Frontal cortex (tissue), 4 donors: ENCODE measurements around the gene CTU2. TPM values are rescaled to one million over a fixed set of nuclear protein-coding genes. Genes with fewer than 3 reads are reported as not detected.

Experiments
- DNase-seq, 2 donors: peaks; one replicate each; pipeline ENCODE4 v3.0.0; 2012; ENCODE audit warnings: low spot score in 2 of 2
- FAIRE-seq: peaks from 2 replicates; lab custom pipeline; 2012; peaks lifted over from hg19 to GRCh38; lab: Jason Lieb, UNC
- total RNA-seq: library from RNA; depleted of rRNA; stranded (reverse); fragments of >200 nt; gene quantifications from one replicate; pipeline ENCODE4 v1.2.3, GENCODE V29; 2014
- donor health status: control.
- donor health status: control.
- donor health status: control.

The CTU2 gene
- total RNA-seq, 1 donor from 2014 or later, result 15.1 TPM

- DNase-seq, result no peak
- FAIRE-seq, result no peak
Measured at GRCh38 chr16:88694221-88695087, 11.8 kb upstream of the CTU2 start.

DNA sequence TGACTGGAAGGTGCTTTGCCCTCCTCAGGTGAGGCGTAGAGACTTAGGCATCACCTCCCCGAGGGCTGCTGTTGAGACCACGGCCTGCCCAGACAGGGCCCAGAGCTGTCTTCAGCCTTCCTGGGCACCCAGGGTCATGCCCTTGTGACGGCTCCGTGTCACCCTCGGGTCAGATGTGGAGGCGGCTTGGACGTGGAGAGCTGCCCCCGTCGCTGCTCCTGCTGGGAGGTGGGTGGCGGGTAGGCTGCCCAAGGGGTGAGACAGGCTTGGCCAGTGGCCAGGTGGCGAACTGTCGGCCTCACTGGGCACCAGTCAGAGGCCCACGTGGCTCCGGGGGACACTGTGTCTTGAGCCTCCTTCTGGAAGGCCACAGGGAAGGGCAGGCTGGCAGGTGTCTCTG is 11.1 kb upstream of the CTU2 start:
- no peak for DNase-seq
- no peak for FAIRE-seq

- DNase-seq, result no peak
- FAIRE-seq, result no peak
Measured at GRCh38 chr16:88695753-88696152, 10.6 kb upstream of the CTU2 start.

GRCh38 chr16:88696441-88696840 is 9.9 kb upstream of the CTU2 start:
- DNase-seq, result no peak
- FAIRE-seq, result no peak

GRCh38 chr16:88697116-88697830 is 9.0 kb upstream of the CTU2 start:
- no peak for DNase-seq
- FAIRE-seq, result no peak

- DNase-seq (no peak), FAIRE-seq (no peak)
Measured at GRCh38 chr16:88697831-88698615, 8.3 kb upstream of the CTU2 start.

- DNase-seq (no peak), FAIRE-seq (no peak)
Measured at GRCh38 chr16:88698646-88699045, 7.7 kb upstream of the CTU2 start.

- no peak for FAIRE-seq
- no peak for DNase-seq
Measured at GRCh38 chr16:88699180-88699579, 7.1 kb upstream of the CTU2 start.

- no peak for FAIRE-seq
Measured at GRCh38 chr16:88700322-88700635, 6.0 kb upstream of the CTU2 start.

DNA sequence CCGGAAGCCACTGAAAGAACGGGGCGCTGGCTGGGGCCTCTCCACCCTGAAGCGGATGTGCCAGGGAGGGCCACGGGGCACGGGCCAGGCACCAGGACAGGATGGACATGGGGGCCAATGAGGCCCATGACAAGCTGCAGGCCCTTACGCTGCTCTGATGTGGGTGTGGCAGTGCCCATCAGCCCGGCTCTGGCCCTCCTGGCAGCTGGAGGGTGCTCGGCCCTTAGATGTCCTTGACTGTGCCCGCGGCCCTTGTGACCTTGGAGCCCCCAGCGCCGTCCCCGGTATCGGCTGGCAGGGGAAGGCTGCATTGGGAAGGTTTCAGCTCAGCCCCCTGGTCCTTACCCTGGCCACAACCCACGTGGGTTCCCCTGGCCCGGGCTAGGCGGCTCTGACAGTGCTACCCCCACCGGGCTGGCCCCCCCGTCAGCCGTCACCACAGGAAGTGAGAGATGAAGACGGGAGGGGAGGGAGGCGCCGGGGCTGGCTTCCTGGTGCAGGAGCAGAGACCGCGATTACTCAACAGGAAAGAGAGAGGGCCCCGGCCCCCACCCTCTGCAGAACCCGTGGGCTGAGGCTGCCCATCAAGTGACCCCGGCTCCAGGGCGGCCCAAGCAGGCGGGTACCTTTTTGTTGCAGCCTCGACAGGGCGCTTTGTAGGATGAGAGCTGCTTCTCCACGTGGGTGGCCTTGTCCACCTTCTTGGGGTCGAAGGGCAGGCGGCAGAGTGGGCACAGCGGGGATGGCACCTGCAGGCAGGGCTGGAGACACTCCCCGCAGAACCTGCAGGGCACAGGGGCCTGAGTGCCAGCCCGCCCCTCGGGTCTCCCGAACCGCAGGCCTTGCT is 5.4 kb upstream of the CTU2 start:
- FAIRE-seq (no peak), DNase-seq (peak in 1 of 2 donors; percentile 62)

More at GRCh38 chr16:88700322-88700635, 6.0 kb upstream of the CTU2 start:
- DNase-seq, result no peak

GRCh38 chr16:88701581-88702370 is 4.5 kb upstream of the CTU2 start:
- no peak for DNase-seq
- no peak for FAIRE-seq

DNA sequence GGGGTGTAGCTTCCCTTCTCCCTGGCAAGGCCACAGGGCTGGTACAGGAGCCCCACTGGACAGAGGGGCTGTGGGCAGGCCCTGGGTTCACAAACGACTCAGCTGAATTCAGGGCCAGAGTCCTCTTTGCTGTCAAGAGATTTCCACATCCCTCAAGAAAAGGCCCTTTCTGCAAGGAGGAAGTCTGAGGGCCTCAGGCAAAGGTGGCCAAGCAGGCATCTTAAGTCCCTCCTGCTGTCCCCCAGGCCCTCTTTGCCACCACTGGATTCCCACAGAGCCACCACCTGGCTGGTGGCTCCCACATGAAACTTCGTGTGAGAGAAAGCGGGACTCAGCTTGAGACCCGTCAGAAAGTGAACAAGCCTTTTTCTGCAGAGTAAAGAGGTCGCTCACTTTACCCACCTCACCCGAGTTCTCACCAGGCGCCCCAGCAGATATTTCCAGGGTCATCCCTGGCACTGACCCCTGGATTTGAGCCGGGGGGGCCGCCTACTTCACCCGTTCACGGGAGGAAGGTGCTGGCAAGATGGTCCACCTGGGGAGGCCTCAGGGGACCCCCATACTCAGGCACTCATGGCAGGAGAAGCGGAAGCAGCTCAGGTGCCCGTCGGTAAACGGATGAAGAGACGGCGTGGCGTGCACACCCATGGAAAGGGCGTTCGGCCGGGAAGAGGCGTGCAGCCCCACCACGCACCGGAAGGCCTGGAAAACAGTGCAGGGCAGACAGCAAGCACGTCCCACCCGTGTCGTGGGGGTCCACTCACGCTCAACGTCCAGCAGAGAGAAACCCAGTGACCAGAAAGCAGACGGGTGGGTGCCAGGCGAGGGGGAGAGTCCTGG is 3.7 kb upstream of the CTU2 start:
- FAIRE-seq (no peak), DNase-seq (no peak)

GRCh38 chr16:88703486-88704309 is 2.6 kb upstream of the CTU2 start:
- DNase-seq (no peak), FAIRE-seq (no peak)

DNA sequence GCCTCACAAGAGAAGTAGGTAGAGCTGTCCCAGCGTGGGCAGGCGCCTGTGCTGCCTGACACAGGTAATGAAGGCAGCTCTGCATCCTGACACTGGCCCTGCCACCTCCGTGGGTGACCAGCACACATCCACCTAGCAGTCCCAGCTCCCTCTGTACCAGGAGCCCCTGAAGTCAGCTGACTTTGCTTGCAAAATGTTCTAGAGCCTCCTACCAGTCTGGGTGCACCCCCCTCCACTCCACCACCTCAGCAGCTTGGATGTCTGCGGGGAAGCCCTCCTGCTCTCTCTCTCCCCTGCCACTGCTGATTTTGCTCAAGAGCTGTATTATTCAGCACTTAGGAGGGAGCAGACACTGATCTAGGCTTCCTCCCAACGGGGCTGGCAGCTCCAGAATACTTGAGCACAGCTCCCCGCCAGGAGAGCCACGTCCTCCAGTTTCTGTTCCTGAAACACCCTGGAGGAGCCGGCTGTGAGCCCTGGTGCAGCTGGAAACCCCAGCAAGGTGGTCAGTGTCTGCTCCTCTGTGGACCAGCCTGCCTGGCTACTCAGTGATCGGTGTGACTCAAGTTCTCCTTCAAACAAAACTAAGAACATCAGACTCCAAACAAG is 1.1 kb upstream of the CTU2 start:
- DNase-seq (no peak), FAIRE-seq (no peak)

DNA sequence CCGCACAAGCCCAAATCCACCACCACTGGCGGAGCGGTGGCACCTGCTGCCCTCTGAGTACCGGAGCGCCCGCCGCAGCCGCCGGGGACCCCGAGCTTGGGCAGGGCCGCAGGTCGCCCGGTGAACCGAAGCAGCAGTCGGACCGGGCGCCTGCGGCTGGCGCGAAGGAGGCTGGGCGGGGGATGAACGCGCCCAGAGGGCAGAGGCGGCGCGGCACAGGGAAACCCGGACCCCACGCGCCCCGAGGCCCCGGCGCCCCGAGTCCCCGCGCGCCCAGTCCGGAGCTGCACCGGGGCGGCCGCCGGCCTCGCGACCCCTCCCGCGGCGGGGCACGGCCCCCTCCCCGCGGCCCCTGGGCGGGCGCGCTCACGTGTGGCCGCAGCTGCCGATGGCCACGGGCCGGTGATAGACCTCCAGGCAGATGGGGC is 488 bp upstream of the CTU2 start:
- DNase-seq (no peak), FAIRE-seq (no peak)

- no peak for DNase-seq
- no peak for FAIRE-seq
Measured at GRCh38 chr16:88706965-88707826, 893 bp downstream of the CTU2 start.
